SK-N-SH (cell line): ENCODE data around the gene CRPPA.

Experiments used
- CTCF ChIP-seq: fragments of 200-600 bp; sonication (generic); IDR thresholded peaks from 2 replicates; pipeline ENCODE4 v1.6.1; 2017; ENCODE audit warnings: antibody characterized with exemption, mild to moderate bottlenecking, moderate library complexity
- EP300 ChIP-seq, 2 experiments: IDR thresholded peaks; 2 replicates each; pipeline versions ENCODE4 v1.4.0 to v1.6.1; 2012; ENCODE audit warnings: borderline replicate concordance in 1 of 2, low read depth in 1 of 2, low read length in 1 of 2
- POLR2AphosphoS5 ChIP-seq: IDR thresholded peaks from 2 replicates; pipeline ENCODE4 v1.6.1; 2012; ENCODE audit warnings: low read depth, low read length
- REST ChIP-seq: IDR thresholded peaks from 2 replicates; pipeline ENCODE4 v1.6.1; 2012; ENCODE audit warnings: mild to moderate bottlenecking, low read depth, low read length, moderate library complexity
- RFX5 ChIP-seq: IDR thresholded peaks from 2 replicates; pipeline ENCODE4 v1.6.1; 2012; ENCODE audit warnings: mild to moderate bottlenecking, improper control_type of control experiment, low read length
- TAF1 ChIP-seq: IDR thresholded peaks from 2 replicates; pipeline ENCODE4 v1.6.1; 2012; ENCODE audit warnings: low read depth, mild to moderate bottlenecking, low read length, moderate library complexity, borderline replicate concordance
- TF ChIP-seq, protein P1 (sequence below): fragments of 150-350 bp; IDR thresholded peaks from 2 replicates; pipeline ENCODE4 v1.6.1; 2017; ENCODE audit warnings: antibody characterized with exemption, low read length, low read depth, borderline replicate concordance

- TF ChIP-seq POLR2AphosphoS5 (no peak), CTCF (no peak), EP300 (IDR thresholded peaks at IDR 0.05; ENCODE audit: borderline replicate concordance in 1 of 2, low read depth in 1 of 2, low read length in 1 of 2) (no peak), TAF1 (no peak), REST (no peak), RFX5 (no peak)
- TF ChIP-seq, protein P1, sequence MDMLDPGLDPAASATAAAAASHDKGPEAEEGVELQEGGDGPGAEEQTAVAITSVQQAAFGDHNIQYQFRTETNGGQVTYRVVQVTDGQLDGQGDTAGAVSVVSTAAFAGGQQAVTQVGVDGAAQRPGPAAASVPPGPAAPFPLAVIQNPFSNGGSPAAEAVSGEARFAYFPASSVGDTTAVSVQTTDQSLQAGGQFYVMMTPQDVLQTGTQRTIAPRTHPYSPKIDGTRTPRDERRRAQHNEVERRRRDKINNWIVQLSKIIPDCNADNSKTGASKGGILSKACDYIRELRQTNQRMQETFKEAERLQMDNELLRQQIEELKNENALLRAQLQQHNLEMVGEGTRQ = no peak
Measured at GRCh38 chr7:16438988-16439387, 17.6 kb upstream of the CRPPA start.
